MV-4-11 (cell line): ENCODE results near the gene SCN1A.
A peak's percentile ranks its signal among the peaks of the same experiment; 100 is the strongest.
"Not testable (repeated sequence)": the region's sequence is repeated elsewhere in the genome, so short reads cannot be mapped to it uniquely, and the experiment has no call there.

Experiments used
- DNase-seq: peaks from one replicate; lab custom pipeline; 2025; lab: John Stamatoyannopoulos, UW

The SCN1A gene

GRCh38 chr2:166135152-166135848 lies 7.5 kb upstream of the SCN1A start:
- DNase-seq: no peak

- DNase-seq: no peak
Measured at GRCh38 chr2:166134252-166135151, 6.7 kb upstream of the SCN1A start.

- DNase-seq: no peak
Measured at GRCh38 chr2:166133653-166134052, 5.8 kb upstream of the SCN1A start.

- DNase-seq: no peak
Measured at GRCh38 chr2:166128156-166128505, 311 bp upstream of the SCN1A start.

- no peak for DNase-seq
Measured at GRCh38 chr2:166126007-166126639, 1.7 kb downstream of the SCN1A start.

GRCh38 chr2:166125557-166125956 lies 2.3 kb downstream of the SCN1A start:
- no peak for DNase-seq

GRCh38 chr2:166118180-166118579 lies 9.6 kb downstream of the SCN1A start:
- DNase-seq: no peak

- no peak for DNase-seq
Measured at GRCh38 chr2:166117491-166117890, 10.3 kb downstream of the SCN1A start.

- DNase-seq: peak; percentile 8
Measured at GRCh38 chr2:166115589-166115988, 12.2 kb downstream of the SCN1A start.

- no peak for DNase-seq
Measured at GRCh38 chr2:166112193-166112605, 15.6 kb downstream of the SCN1A start.

GRCh38 chr2:166106431-166107015 lies 21.3 kb downstream of the SCN1A start:
- peak; percentile 3 for DNase-seq

GRCh38 chr2:166104773-166105172 lies 23.0 kb downstream of the SCN1A start:
- DNase-seq: no peak

GRCh38 chr2:166104084-166104483 lies 23.7 kb downstream of the SCN1A start:
- no peak for DNase-seq

- not testable (repeated sequence) for DNase-seq
Measured at GRCh38 chr2:166103277-166103676, 24.5 kb downstream of the SCN1A start.

- DNase-seq: no peak
Measured at GRCh38 chr2:166094325-166094724, 33.5 kb downstream of the SCN1A start.

GRCh38 chr2:166092889-166093288 lies 34.9 kb downstream of the SCN1A start:
- DNase-seq: no peak

- DNase-seq: no peak
Measured at GRCh38 chr2:166091439-166091838, 36.4 kb downstream of the SCN1A start.

- no peak for DNase-seq
Measured at GRCh38 chr2:166090908-166091307, 36.9 kb downstream of the SCN1A start.

- DNase-seq: peak; percentile 11
Measured at GRCh38 chr2:166090346-166090745, 37.5 kb downstream of the SCN1A start.

- no peak for DNase-seq
Measured at GRCh38 chr2:166088634-166089033, 39.2 kb downstream of the SCN1A start.

GRCh38 chr2:166084301-166084700 lies 43.5 kb downstream of the SCN1A start:
- DNase-seq: no peak

GRCh38 chr2:166082736-166083135 lies 45.1 kb downstream of the SCN1A start:
- DNase-seq: no peak
